Neural crest cell (in vitro differentiated cells): ENCODE data around the gene CH25H. TPM values are rescaled to one million over a fixed set of nuclear protein-coding genes. Genes with fewer than 3 reads are reported as not detected.
"Not testable (repeated sequence)": the region's sequence is repeated elsewhere in the genome, so short reads cannot be mapped to it uniquely, and the experiment has no call there.

Experiments
- DNase-seq: peaks from one replicate; pipeline ENCODE4 v3.0.0; 2021; ENCODE audit warnings: low read depth, mixed read lengths, low spot score
- H3K27ac Mint-ChIP-seq: one replicate; pipeline ENCODE4 v1.8.0; 2021; ENCODE audit warnings: mild to moderate bottlenecking, mixed read lengths; ENCODE audit not compliant: unreplicated experiment
- H3K27me3 Mint-ChIP-seq: 2 replicates; pipeline ENCODE4 v1.8.0; 2021; ENCODE audit warnings: low read depth, mild to moderate bottlenecking, mixed read lengths
- H3K36me3 Mint-ChIP-seq: 2 replicates; pipeline ENCODE4 v1.8.0; 2021; ENCODE audit warnings: low read depth, mild to moderate bottlenecking, mixed read lengths
- H3K4me1 Mint-ChIP-seq: 2 replicates; pipeline ENCODE4 v1.8.0; 2021; ENCODE audit warnings: mixed read lengths
- H3K4me3 Mint-ChIP-seq: one replicate; pipeline ENCODE4 v1.8.0; 2021; ENCODE audit warnings: mild to moderate bottlenecking, mixed read lengths
- H3K9me3 Mint-ChIP-seq: 2 replicates; pipeline ENCODE4 v1.8.0; 2021; ENCODE audit warnings: mixed read lengths
- total RNA-seq: library from RNA; stranded (reverse); gene quantifications from 2 replicates; pipeline ENCODE4 v1.2.1, GENCODE V29; 2021
- TF ChIP-seq, protein P1 (sequence below): fragments of 200-600 bp; sonication (generic); conservative IDR thresholded peaks from 2 replicates; pipeline ENCODE4 v1.5.0; 2021; ENCODE audit warnings: antibody characterized with exemption, mild to moderate bottlenecking

Gene CH25H
- total RNA-seq, 1 donor from 2014 or later: not detected

DNA sequence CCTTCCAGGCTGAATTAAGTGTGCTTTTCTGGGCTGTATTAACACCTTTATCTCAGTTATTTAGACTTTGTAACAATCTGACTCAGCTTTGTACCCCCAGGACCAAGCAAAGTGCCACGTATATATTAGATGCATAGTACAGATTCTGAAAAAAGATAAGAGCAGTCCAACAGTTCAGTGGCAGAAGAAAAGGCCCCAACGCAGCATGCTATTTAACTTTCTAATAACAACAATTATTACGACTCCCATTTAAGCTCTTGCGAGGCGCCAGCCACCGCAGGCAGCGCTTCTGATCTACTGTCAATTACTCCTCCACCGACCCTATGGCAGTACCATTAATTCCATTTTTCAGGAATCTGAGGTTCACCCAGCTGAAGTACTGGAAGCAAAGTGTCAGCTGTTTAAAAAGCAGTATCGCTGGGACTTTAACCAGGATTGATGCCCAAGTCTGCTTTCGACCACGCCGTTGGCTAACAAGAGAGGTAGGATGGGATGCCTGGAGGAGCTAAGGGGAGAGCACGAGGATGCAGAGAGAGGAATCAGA is 43.8 kb upstream of the CH25H start:
- Mint-ChIP-seq H3K9me3 (peaks cover 8% of the 10 kb centered on the region), H3K27ac (no peak overlapping the region), H3K36me3 (peaks cover 13% of the 10 kb centered on the region), H3K4me3 (peak overlapping the region; percentile 92), H3K27me3 (no peaks in the 10 kb centered on the region), H3K4me1 (peaks cover 9% of the 10 kb centered on the region)
- TF ChIP-seq, protein P1, sequence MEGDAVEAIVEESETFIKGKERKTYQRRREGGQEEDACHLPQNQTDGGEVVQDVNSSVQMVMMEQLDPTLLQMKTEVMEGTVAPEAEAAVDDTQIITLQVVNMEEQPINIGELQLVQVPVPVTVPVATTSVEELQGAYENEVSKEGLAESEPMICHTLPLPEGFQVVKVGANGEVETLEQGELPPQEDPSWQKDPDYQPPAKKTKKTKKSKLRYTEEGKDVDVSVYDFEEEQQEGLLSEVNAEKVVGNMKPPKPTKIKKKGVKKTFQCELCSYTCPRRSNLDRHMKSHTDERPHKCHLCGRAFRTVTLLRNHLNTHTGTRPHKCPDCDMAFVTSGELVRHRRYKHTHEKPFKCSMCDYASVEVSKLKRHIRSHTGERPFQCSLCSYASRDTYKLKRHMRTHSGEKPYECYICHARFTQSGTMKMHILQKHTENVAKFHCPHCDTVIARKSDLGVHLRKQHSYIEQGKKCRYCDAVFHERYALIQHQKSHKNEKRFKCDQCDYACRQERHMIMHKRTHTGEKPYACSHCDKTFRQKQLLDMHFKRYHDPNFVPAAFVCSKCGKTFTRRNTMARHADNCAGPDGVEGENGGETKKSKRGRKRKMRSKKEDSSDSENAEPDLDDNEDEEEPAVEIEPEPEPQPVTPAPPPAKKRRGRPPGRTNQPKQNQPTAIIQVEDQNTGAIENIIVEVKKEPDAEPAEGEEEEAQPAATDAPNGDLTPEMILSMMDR: no peak
- DNase-seq: no peak

DNA sequence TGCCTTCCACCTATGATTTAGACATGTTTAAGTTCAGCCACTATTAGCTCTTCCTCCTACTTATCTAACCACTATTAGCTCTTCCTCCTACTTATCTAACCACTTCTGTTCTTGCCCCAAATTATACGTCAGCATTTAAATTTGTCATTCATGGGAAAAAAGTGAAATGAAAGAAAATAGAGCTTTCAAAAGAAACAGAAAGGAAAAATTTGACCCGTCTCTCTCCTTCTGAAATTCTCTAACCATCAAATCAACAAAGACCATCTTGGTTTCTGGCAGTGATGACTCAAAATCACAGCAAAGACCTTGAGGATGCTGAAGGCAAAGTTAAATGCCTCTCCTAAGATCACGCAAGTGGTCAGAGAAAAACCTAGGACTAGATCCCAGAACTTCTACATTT is 41.9 kb upstream of the CH25H start:
- Mint-ChIP-seq H3K4me1 (peaks cover 9% of the 10 kb centered on the region), H3K9me3 (peaks cover 2% of the 10 kb centered on the region), H3K27me3 (no peaks in the 10 kb centered on the region), H3K4me3 (no peak overlapping the region), H3K36me3 (peaks cover 7% of the 10 kb centered on the region), H3K27ac (no peak overlapping the region)
- no peak for DNase-seq
- TF ChIP-seq, protein P1: no peak

DNA sequence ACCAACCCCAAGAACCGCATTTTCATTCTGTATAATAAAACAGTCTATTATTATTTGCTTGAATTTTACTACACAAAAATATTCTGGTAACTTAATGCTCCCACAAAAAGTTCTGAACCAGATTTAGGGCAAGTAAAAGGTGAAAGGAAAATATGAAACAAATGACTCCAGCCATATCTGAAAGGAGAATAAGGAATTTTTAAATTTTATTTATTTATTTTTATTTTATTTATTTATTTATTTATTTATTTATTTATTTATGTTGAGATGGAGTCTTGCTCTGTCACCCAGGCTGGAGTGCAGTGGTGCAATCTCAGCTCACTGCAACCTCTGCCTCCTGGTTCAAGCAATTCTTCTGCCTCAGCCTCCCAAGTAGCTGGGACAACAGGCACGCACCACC is 40.5 kb upstream of the CH25H start:
- H3K4me1 Mint-ChIP-seq: peaks cover 14% of the 10 kb centered on the region
- H3K9me3 Mint-ChIP-seq, H3K27ac Mint-ChIP-seq, H3K27me3 Mint-ChIP-seq, H3K36me3 Mint-ChIP-seq, DNase-seq: not testable (repeated sequence)
- peak overlapping the region; percentile 54 for H3K4me3 Mint-ChIP-seq

DNA sequence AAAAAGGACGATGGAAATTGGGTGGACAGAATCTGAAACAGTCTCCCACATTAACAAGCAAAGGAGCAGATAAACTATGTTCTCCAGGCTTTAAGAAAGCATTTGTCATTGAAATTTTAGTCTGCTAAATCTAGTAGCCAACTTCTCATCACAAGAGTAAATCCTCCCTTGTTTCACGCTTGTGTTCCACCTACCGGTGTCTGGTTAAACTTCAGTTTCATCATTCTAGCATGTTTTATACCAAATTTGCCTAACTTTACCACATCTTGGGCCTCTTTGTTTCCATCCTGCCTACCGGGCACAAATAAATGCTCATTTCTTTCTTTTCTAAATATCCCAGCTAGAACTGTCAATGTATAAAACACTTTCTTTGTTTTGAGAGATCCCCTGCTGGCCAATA is 38.7 kb upstream of the CH25H start:
- Mint-ChIP-seq H3K36me3 (no peaks in the 10 kb centered on the region), H3K27ac (no peak overlapping the region), H3K9me3 (no peaks in the 10 kb centered on the region)

DNA sequence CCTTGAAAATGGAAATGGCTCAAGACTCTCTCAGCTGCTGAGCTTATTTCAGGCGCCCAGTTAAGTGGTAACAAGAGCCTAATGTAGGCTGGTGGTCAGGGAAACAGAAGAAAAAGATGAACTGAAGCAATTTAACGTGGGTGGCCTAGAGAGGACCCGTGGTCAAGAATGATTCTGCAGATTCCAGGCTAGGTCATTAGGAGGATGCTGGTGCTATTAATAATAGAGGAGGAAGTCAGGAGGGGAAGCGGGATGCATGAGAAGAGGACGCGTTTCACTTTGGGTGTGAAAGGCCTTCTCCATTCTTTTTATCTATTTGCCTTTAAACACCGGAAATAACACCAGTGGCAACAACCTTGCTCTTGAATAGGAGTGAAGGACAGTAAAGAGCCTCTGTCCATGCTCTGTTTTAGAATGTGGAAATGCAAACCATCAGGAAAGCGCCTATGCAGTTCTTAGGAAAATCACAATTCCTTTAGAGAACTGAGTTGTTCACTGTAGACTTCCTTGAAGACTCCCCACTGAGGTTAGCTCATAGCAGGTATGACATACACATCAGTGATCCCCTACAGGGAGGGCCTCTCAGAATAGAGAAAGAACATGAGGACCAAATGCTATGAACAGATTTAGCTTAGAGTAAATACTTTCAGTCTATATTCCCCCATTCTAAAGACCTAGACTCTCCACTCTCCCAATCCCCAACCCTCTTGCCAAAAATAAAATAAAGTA is 35.9 kb upstream of the CH25H start:
- H3K4me1 Mint-ChIP-seq: peaks cover 14% of the 10 kb centered on the region
- TF ChIP-seq, protein P1: no peak
- DNase-seq: no peak
- no peaks in the 10 kb centered on the region for H3K9me3 Mint-ChIP-seq
- no peak overlapping the region for H3K27ac Mint-ChIP-seq
- H3K36me3 Mint-ChIP-seq: peaks cover 5% of the 10 kb centered on the region
- no peak overlapping the region for H3K4me3 Mint-ChIP-seq
- no peaks in the 10 kb centered on the region for H3K27me3 Mint-ChIP-seq

More for the DNA sequence above, 38.7 kb upstream of the CH25H start:
- no peak for DNase-seq
- TF ChIP-seq, protein P1: no peak
- Mint-ChIP-seq H3K4me1 (peaks cover 13% of the 10 kb centered on the region), H3K4me3 (no peak overlapping the region), H3K27me3 (no peaks in the 10 kb centered on the region)

DNA sequence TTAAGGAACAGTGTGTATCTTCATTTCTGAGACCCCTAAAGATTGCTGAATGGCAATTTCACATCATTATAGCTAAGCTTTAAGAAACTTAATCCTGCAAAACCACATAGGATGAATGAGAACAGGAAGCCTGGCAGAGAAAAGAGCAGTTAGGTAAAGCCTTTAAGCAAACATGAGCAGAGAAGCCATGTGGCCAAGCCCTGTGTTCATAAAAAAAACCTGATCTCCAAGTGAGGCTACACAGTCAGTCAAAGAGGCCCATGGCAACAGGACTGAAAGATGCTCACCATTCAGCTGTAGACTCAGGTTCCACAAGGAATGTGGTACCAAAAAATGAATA is 35.2 kb upstream of the CH25H start:
- H3K4me1 Mint-ChIP-seq: peaks cover 20% of the 10 kb centered on the region
- H3K27ac Mint-ChIP-seq: no peak overlapping the region
- DNase-seq: no peak
- no peak overlapping the region for H3K4me3 Mint-ChIP-seq
- no peaks in the 10 kb centered on the region for H3K27me3 Mint-ChIP-seq
- H3K9me3 Mint-ChIP-seq: no peaks in the 10 kb centered on the region
- H3K36me3 Mint-ChIP-seq: peaks cover 5% of the 10 kb centered on the region
- TF ChIP-seq, protein P1: no peak
